Upper lobe of left lung (tissue), 4 donors: ENCODE data around the gene SYT6.

Experiments
- POLR2A ChIP-seq, 4 donors: fragments of 450-650 bp; IDR thresholded peaks; one replicate each; pipeline ENCODE4 v1.5.1; 2016 to 2017; ENCODE audit warnings: antibody characterized with exemption in 4 of 4, mild to moderate bottlenecking in 2 of 4
- TF ChIP-seq, protein P1 (sequence below), 6 experiments: fragments of 450-650 bp in 4 of 6; fragments of 200-600 bp in 2 of 6; sonication (generic) in 2 of 6; IDR thresholded peaks; one replicate each; pipeline ENCODE4 v1.5.1; 2016 to 2019; ENCODE audit warnings: antibody characterized with exemption in 6 of 6

- TF ChIP-seq, protein P1, sequence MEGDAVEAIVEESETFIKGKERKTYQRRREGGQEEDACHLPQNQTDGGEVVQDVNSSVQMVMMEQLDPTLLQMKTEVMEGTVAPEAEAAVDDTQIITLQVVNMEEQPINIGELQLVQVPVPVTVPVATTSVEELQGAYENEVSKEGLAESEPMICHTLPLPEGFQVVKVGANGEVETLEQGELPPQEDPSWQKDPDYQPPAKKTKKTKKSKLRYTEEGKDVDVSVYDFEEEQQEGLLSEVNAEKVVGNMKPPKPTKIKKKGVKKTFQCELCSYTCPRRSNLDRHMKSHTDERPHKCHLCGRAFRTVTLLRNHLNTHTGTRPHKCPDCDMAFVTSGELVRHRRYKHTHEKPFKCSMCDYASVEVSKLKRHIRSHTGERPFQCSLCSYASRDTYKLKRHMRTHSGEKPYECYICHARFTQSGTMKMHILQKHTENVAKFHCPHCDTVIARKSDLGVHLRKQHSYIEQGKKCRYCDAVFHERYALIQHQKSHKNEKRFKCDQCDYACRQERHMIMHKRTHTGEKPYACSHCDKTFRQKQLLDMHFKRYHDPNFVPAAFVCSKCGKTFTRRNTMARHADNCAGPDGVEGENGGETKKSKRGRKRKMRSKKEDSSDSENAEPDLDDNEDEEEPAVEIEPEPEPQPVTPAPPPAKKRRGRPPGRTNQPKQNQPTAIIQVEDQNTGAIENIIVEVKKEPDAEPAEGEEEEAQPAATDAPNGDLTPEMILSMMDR (IDR thresholded peaks at IDR 0.05), result no peak
- no peak for TF ChIP-seq POLR2A (IDR thresholded peaks at IDR 0.05)
These were observed 45.9 kb downstream of the SYT6 start for GRCh38 chr1:114107474-114108435.
